Measurements from ENCODE around the gene ELMO2.

Gene ELMO2

GRCh38 chr20:46377518-46377917 is 28.9 kb downstream of the ELMO2 start:
- H3K9me3 ChIP-seq (ENCODE audit: control insufficient read depth, insufficient read depth, low read length): no peaks in the 10 kb centered on the region

DNA sequence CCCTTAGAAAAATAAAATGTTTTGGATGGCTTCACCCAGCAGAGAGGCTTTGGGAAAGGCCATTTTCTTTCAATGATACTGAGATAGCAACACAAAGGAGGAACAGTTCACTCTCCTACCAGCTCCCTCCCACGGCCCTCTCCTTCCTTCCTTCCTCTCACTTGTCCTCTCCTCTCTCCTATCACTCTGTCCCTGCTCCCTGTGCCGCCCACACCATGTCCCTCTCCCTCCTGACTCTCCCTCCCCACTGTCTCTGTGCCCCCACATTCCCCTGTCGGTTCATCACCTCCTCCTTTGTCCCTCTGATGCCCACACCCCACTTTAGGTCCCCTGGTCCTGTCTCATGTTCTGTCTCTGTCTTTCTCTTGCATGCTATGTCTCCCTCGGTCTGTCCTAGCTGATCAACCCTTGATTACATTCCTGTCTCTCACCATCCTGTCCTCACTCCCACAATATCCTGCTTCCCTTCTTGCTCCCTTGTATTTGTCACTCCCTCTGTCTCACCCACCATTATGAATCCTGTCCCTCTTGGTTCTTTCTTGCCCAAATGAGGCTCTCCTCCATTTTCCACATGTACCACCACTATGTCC is 30.1 kb downstream of the ELMO2 start:
- TF ChIP-seq, protein P1, sequence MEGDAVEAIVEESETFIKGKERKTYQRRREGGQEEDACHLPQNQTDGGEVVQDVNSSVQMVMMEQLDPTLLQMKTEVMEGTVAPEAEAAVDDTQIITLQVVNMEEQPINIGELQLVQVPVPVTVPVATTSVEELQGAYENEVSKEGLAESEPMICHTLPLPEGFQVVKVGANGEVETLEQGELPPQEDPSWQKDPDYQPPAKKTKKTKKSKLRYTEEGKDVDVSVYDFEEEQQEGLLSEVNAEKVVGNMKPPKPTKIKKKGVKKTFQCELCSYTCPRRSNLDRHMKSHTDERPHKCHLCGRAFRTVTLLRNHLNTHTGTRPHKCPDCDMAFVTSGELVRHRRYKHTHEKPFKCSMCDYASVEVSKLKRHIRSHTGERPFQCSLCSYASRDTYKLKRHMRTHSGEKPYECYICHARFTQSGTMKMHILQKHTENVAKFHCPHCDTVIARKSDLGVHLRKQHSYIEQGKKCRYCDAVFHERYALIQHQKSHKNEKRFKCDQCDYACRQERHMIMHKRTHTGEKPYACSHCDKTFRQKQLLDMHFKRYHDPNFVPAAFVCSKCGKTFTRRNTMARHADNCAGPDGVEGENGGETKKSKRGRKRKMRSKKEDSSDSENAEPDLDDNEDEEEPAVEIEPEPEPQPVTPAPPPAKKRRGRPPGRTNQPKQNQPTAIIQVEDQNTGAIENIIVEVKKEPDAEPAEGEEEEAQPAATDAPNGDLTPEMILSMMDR (IDR thresholded peaks at IDR 0.05; ENCODE audit: low read depth, low read length, poor library complexity, severe bottlenecking): no peak
- Histone ChIP-seq H3F3A (ENCODE audit: control insufficient read depth, insufficient read depth) (no peaks in the 10 kb centered on the region), H3K4me1 (ENCODE audit: control insufficient read depth, low read length) (no peaks in the 10 kb centered on the region), H4K20me1 (ENCODE audit: control insufficient read depth, insufficient read depth, low read depth, low read length) (no peaks in the 10 kb centered on the region), H3K4me2 (ENCODE audit: low read length) (no peak overlapping the region), H3K9me3 (ENCODE audit: control insufficient read depth, insufficient read depth, low read length) (no peaks in the 10 kb centered on the region), H3K27ac (ENCODE audit: low read depth, low read length) (no peak overlapping the region), H3K79me2 (ENCODE audit: control insufficient read depth, low read length) (no peaks in the 10 kb centered on the region), H3K9me2 (replicated peaks; ENCODE audit: control insufficient read depth, low read length) (no peaks in the 10 kb centered on the region), H3K36me3 (ENCODE audit: control insufficient read depth, low read length) (peaks cover 36% of the 10 kb centered on the region), H3K27me3 (ENCODE audit: control insufficient read depth, low read length) (no peaks in the 10 kb centered on the region), H3K4me3 (ENCODE audit: low read length) (no peak overlapping the region)

More at GRCh38 chr20:46377518-46377917, 28.9 kb downstream of the ELMO2 start:
- no peaks in the 10 kb centered on the region for H3K27me3 ChIP-seq (ENCODE audit: control insufficient read depth, low read length)
- H3K27ac ChIP-seq (ENCODE audit: low read depth, low read length): no peak overlapping the region
- H3K4me3 ChIP-seq (ENCODE audit: low read length): no peak overlapping the region
- no peaks in the 10 kb centered on the region for H3K9me2 ChIP-seq (replicated peaks; ENCODE audit: control insufficient read depth, low read length)
- no peaks in the 10 kb centered on the region for H3F3A ChIP-seq (ENCODE audit: control insufficient read depth, insufficient read depth)
- no peaks in the 10 kb centered on the region for H4K20me1 ChIP-seq (ENCODE audit: control insufficient read depth, insufficient read depth, low read depth, low read length)
- no peaks in the 10 kb centered on the region for H3K4me1 ChIP-seq (ENCODE audit: control insufficient read depth, low read length)
- peaks cover 27% of the 10 kb centered on the region for H3K36me3 ChIP-seq (ENCODE audit: control insufficient read depth, low read length)
- no peak overlapping the region for H3K4me2 ChIP-seq (ENCODE audit: low read length)
- TF ChIP-seq, protein P1 (IDR thresholded peaks at IDR 0.05; ENCODE audit: low read depth, low read length, poor library complexity, severe bottlenecking): no peak
- no peak for TF ChIP-seq EZH2phosphoT487 (IDR thresholded peaks at IDR 0.05; ENCODE audit: borderline replicate concordance, low read length)
- H3K79me2 ChIP-seq (ENCODE audit: control insufficient read depth, low read length): no peaks in the 10 kb centered on the region

- Histone ChIP-seq H3K27ac (ENCODE audit: low read depth, low read length) (no peak overlapping the region), H3K36me3 (ENCODE audit: control insufficient read depth, low read length) (peaks cover 41% of the 10 kb centered on the region), H3K27me3 (ENCODE audit: control insufficient read depth, low read length) (no peaks in the 10 kb centered on the region), H3K9me2 (replicated peaks; ENCODE audit: control insufficient read depth, low read length) (no peaks in the 10 kb centered on the region), H4K20me1 (ENCODE audit: control insufficient read depth, insufficient read depth, low read depth, low read length) (no peaks in the 10 kb centered on the region), H3K4me2 (ENCODE audit: low read length) (no peak overlapping the region), H3K4me3 (ENCODE audit: low read length) (no peak overlapping the region), H3K79me2 (ENCODE audit: control insufficient read depth, low read length) (no peaks in the 10 kb centered on the region), H3K4me1 (ENCODE audit: control insufficient read depth, low read length) (no peaks in the 10 kb centered on the region), H3K9me3 (ENCODE audit: control insufficient read depth, insufficient read depth, low read length) (no peaks in the 10 kb centered on the region), H3F3A (ENCODE audit: control insufficient read depth, insufficient read depth) (no peaks in the 10 kb centered on the region)
- TF ChIP-seq, protein P1 (IDR thresholded peaks at IDR 0.05; ENCODE audit: low read depth, low read length, poor library complexity, severe bottlenecking): no peak
- TF ChIP-seq EZH2phosphoT487 (IDR thresholded peaks at IDR 0.05; ENCODE audit: borderline replicate concordance, low read length): no peak
Measured at GRCh38 chr20:46375771-46376170, 30.6 kb downstream of the ELMO2 start.
